LNCAP (cell line): ENCODE data around the gene SSPN.

Source experiments
- CTCF ChIP-seq: fragments of 450-650 bp; IDR thresholded peaks from 2 replicates; pipeline ENCODE4 v1.5.1; 2017; ENCODE audit warnings: mild to moderate bottlenecking

Gene SSPN

GRCh38 chr12:26244503-26244902 is 49.1 kb downstream of the SSPN start:
- no peak for TF ChIP-seq CTCF

- TF ChIP-seq CTCF = no peak
Observed at GRCh38 chr12:26245175-26245942, 50.0 kb downstream of the SSPN start.

- TF ChIP-seq CTCF = no peak
Observed at GRCh38 chr12:26246483-26247164, 51.3 kb downstream of the SSPN start.

GRCh38 chr12:26247873-26248272 is 52.5 kb downstream of the SSPN start:
- no peak for TF ChIP-seq CTCF

- no peak for TF ChIP-seq CTCF
Observed at GRCh38 chr12:26250801-26251200, 55.4 kb downstream of the SSPN start.

GRCh38 chr12:26251600-26251999 is 56.2 kb downstream of the SSPN start:
- no peak for TF ChIP-seq CTCF

GRCh38 chr12:26252946-26253345 is 57.6 kb downstream of the SSPN start:
- TF ChIP-seq CTCF = no peak
